Stimulated activated CD8-positive, alpha-beta memory T cell treated with anti-CD3 and anti-CD28 coated beads, Interleukin-15, amount 100 ng/mL, for 24 hours (primary cell): ENCODE data around the gene GLIPR1L2.
"Not testable (repeated sequence)": the region's sequence is repeated elsewhere in the genome, so short reads cannot be mapped to it uniquely, and the experiment has no call there.

Source experiments
- DNase-seq: peaks from one replicate; pipeline ENCODE4 v3.0.0-alpha.2; 2020; ENCODE audit warnings: low read depth

GLIPR1L2 gene

GRCh38 chr12:75390899-75391538 lies at the start of gene GLIPR1L2:
Gene GLIPR1L2 (plus strand): TSS chr12:75391089. CDS start chr12:75391117, 28 bp downstream.
- peak; percentile 73 for DNase-seq

GRCh38 chr12:75341873-75342272 lies 49.0 kb upstream of the GLIPR1L2 start:
- DNase-seq: no peak

GRCh38 chr12:75345531-75345930 lies 45.4 kb upstream of the GLIPR1L2 start:
- no peak for DNase-seq

GRCh38 chr12:75346215-75346614 lies 44.7 kb upstream of the GLIPR1L2 start:
- not testable (repeated sequence) for DNase-seq

GRCh38 chr12:75349946-75350345 lies 40.9 kb upstream of the GLIPR1L2 start:
- no peak for DNase-seq

GRCh38 chr12:75350413-75350812 lies 40.5 kb upstream of the GLIPR1L2 start:
- no peak for DNase-seq

GRCh38 chr12:75354011-75354410 lies 36.9 kb upstream of the GLIPR1L2 start:
- DNase-seq: no peak

- DNase-seq: no peak
These were observed 30.0 kb upstream of the GLIPR1L2 start for GRCh38 chr12:75360920-75361319.

GRCh38 chr12:75361408-75361807 lies 29.5 kb upstream of the GLIPR1L2 start:
- DNase-seq: no peak

- no peak for DNase-seq
These were observed 26.0 kb upstream of the GLIPR1L2 start for GRCh38 chr12:75364919-75365318.

GRCh38 chr12:75366629-75367028 lies 24.3 kb upstream of the GLIPR1L2 start:
- no peak for DNase-seq

- no peak for DNase-seq
These were observed 15.9 kb upstream of the GLIPR1L2 start for GRCh38 chr12:75374971-75375370.

- no peak for DNase-seq
These were observed 12.5 kb upstream of the GLIPR1L2 start for GRCh38 chr12:75378354-75378753.

- no peak for DNase-seq
These were observed 1.8 kb upstream of the GLIPR1L2 start for GRCh38 chr12:75389061-75389460.

- no peak for DNase-seq
These were observed 1.2 kb upstream of the GLIPR1L2 start for GRCh38 chr12:75389706-75390105.

- DNase-seq: no peak
These were observed 562 bp upstream of the GLIPR1L2 start for GRCh38 chr12:75390156-75390898.

GRCh38 chr12:75404231-75404630 lies 13.3 kb downstream of the GLIPR1L2 start:
- DNase-seq: no peak

- no peak for DNase-seq
These were observed 16.8 kb downstream of the GLIPR1L2 start for GRCh38 chr12:75407683-75408082.

- no peak for DNase-seq
These were observed 18.9 kb downstream of the GLIPR1L2 start for GRCh38 chr12:75409830-75410229.

GRCh38 chr12:75414671-75415070 lies 23.8 kb downstream of the GLIPR1L2 start:
- no peak for DNase-seq

- no peak for DNase-seq
These were observed 29.0 kb downstream of the GLIPR1L2 start for GRCh38 chr12:75419841-75420240.

GRCh38 chr12:75427491-75427890 lies 36.6 kb downstream of the GLIPR1L2 start:
- no peak for DNase-seq

GRCh38 chr12:75428767-75429166 lies 37.9 kb downstream of the GLIPR1L2 start:
- DNase-seq: no peak

GRCh38 chr12:75432924-75433323 lies 42.0 kb downstream of the GLIPR1L2 start:
- DNase-seq: no peak
